Activated CD8-positive, alpha-beta T cell treated with anti-CD3 and anti-CD28 coated beads, Interleukin-2, amount 10 ng/mL, durations not matched to agents 7 days and 5 days (primary cell): ENCODE data around the gene TAS1R2. TPM values are rescaled to one million over a fixed set of nuclear protein-coding genes. Genes with fewer than 3 reads are reported as not detected.

Source experiments
- ATAC-seq: fragments of 150-1000 bp; cut with Tn5 transposase; one replicate; pipeline ENCODE4 v1.10.0; 2021; ENCODE audit warnings: moderate library complexity
- CTCF ChIA-PET: fragments of 350-600 bp; sonication (Branson Sonifier 250); formaldehyde crosslinking; loops from one replicate; lab custom pipeline; 2021; ENCODE audit warnings: antibody characterized with exemption; lab: Charles Lee
- POLR2A ChIA-PET: fragments of 350-600 bp; sonication (Branson Sonifier 250); formaldehyde crosslinking; loops from one replicate; lab custom pipeline; 2021; ENCODE audit warnings: antibody characterized with exemption; lab: Charles Lee
- DNase-seq: peaks from one replicate; pipeline ENCODE4 v3.0.0-alpha.2; 2020
- H3K27ac Mint-ChIP-seq: one replicate; pipeline ENCODE4 v1.8.0; 2021; ENCODE audit warnings: mild to moderate bottlenecking, mixed read lengths
- H3K27me3 Mint-ChIP-seq: one replicate; pipeline ENCODE4 v1.8.0; 2021; ENCODE audit warnings: low read depth, mixed read lengths
- H3K36me3 Mint-ChIP-seq: one replicate; pipeline ENCODE4 v1.8.0; 2021; ENCODE audit warnings: low read depth, mixed read lengths
- H3K4me1 Mint-ChIP-seq: one replicate; pipeline ENCODE4 v1.8.0; 2021; ENCODE audit warnings: low read depth, mixed read lengths
- H3K4me3 Mint-ChIP-seq: one replicate; pipeline ENCODE4 v1.8.0; 2021; ENCODE audit warnings: mild to moderate bottlenecking, mixed read lengths
- H3K9me3 Mint-ChIP-seq: one replicate; pipeline ENCODE4 v1.8.0; 2022; ENCODE audit warnings: mixed read lengths; ENCODE audit not compliant: insufficient read depth
- total RNA-seq, 2 experiments: library from RNA; stranded (reverse); gene quantifications; one replicate each; pipeline ENCODE4 v1.2.3, GENCODE V29; 2021

Gene TAS1R2
- total RNA-seq, 2 experiments from 2014 or later: not detected

- Mint-ChIP-seq H3K27ac (no peak overlapping the region), H3K36me3 (no peaks in the 10 kb centered on the region), H3K4me3 (no peak overlapping the region), H3K27me3 (no peaks in the 10 kb centered on the region), H3K9me3 (no peaks in the 10 kb centered on the region), H3K4me1 (no peaks in the 10 kb centered on the region)
- ATAC-seq (no peak), DNase-seq (no peak)
- POLR2A ChIA-PET: no interaction called here
- CTCF ChIA-PET: interaction anchor here (1.4 kb wide), 1 partner anchor 15 kb away, joined by 3 read pairs; no protein-coding TSS in a partner anchor
These were observed 54.1 kb downstream of the TAS1R2 start for GRCh38 chr1:18805150-18805879.

- H3K36me3 Mint-ChIP-seq: no peaks in the 10 kb centered on the region
- CTCF ChIA-PET: no interaction called here
- no peaks in the 10 kb centered on the region for H3K4me1 Mint-ChIP-seq
- ATAC-seq: no peak
- H3K27ac Mint-ChIP-seq: no peak overlapping the region
- POLR2A ChIA-PET: no interaction called here
- no peaks in the 10 kb centered on the region for H3K9me3 Mint-ChIP-seq
- no peaks in the 10 kb centered on the region for H3K27me3 Mint-ChIP-seq
- DNase-seq: no peak
- H3K4me3 Mint-ChIP-seq: no peak overlapping the region
These were observed 55.6 kb downstream of the TAS1R2 start for GRCh38 chr1:18803851-18804250.

GRCh38 chr1:18803151-18803791 is 56.2 kb downstream of the TAS1R2 start:
- Mint-ChIP-seq H3K36me3 (no peaks in the 10 kb centered on the region), H3K27ac (no peak overlapping the region), H3K4me1 (no peaks in the 10 kb centered on the region), H3K9me3 (no peaks in the 10 kb centered on the region), H3K4me3 (no peak overlapping the region), H3K27me3 (no peaks in the 10 kb centered on the region)
- DNase-seq: no peak
- ChIA-PET POLR2A (no interaction called here), CTCF (no interaction called here)
- no peak for ATAC-seq

- ATAC-seq (no peak), DNase-seq (no peak)
- ChIA-PET POLR2A (no interaction called here), CTCF (no interaction called here)
- H3K4me3 Mint-ChIP-seq: no peak overlapping the region
- H3K27me3 Mint-ChIP-seq: no peaks in the 10 kb centered on the region
- no peaks in the 10 kb centered on the region for H3K9me3 Mint-ChIP-seq
- no peaks in the 10 kb centered on the region for H3K36me3 Mint-ChIP-seq
- no peak overlapping the region for H3K27ac Mint-ChIP-seq
- no peaks in the 10 kb centered on the region for H3K4me1 Mint-ChIP-seq
These were observed 57.2 kb downstream of the TAS1R2 start for GRCh38 chr1:18802231-18802630.

DNA sequence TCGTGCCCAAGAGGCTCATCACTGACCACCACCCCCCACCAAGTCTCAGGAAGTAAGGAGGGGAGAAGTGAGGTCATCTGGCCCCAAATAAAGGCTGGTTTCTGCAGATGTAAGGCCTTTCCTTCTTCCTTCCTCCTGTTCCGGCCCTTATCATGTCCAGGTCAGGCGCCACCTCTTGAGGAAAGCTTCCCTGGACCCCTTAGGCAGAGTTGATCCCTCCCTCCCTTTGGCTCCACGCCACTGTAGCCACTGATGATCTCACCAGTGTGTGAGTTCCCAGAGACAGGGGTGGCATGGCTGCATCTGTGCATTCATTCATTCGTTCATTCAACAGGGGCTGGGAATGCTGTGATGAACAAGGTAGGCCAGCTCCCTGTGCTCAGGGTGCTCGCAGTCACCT is 59.2 kb downstream of the TAS1R2 start:
- Mint-ChIP-seq H3K4me1 (no peaks in the 10 kb centered on the region), H3K27ac (no peak overlapping the region), H3K27me3 (no peaks in the 10 kb centered on the region), H3K36me3 (no peaks in the 10 kb centered on the region), H3K4me3 (no peak overlapping the region), H3K9me3 (no peaks in the 10 kb centered on the region)
- ChIA-PET CTCF (no interaction called here), POLR2A (no interaction called here)
- no peak for DNase-seq
- ATAC-seq: no peak

GRCh38 chr1:18799454-18799853 is 60.0 kb downstream of the TAS1R2 start:
- H3K4me3 Mint-ChIP-seq: no peak overlapping the region
- H3K9me3 Mint-ChIP-seq: no peaks in the 10 kb centered on the region
- no peaks in the 10 kb centered on the region for H3K27me3 Mint-ChIP-seq
- POLR2A ChIA-PET: no interaction called here
- H3K4me1 Mint-ChIP-seq: no peaks in the 10 kb centered on the region
- no peak overlapping the region for H3K27ac Mint-ChIP-seq
- ATAC-seq: no peak
- no peak for DNase-seq
- CTCF ChIA-PET: no interaction called here
- no peaks in the 10 kb centered on the region for H3K36me3 Mint-ChIP-seq

DNA sequence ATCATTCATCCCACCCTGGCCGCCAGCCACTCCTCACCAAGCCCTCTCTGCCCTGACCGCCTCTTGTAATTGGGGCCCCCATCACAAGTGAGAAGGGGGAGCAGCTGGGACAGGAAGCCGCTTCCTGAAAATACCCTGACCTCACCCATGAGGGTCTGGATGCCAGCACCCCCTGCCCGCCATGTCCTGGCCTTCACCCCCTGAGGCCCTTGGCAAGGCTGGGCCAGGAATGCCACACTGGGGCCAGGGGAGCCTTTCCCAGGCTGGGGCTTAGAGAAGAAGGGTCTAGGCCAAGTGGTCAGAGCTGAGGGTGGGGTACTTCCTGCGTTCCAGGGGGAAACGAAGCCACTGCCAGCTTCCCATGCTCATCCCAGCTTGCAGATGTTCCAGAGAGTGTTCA is 60.5 kb downstream of the TAS1R2 start:
- POLR2A ChIA-PET: no interaction called here
- ATAC-seq: no peak

DNA sequence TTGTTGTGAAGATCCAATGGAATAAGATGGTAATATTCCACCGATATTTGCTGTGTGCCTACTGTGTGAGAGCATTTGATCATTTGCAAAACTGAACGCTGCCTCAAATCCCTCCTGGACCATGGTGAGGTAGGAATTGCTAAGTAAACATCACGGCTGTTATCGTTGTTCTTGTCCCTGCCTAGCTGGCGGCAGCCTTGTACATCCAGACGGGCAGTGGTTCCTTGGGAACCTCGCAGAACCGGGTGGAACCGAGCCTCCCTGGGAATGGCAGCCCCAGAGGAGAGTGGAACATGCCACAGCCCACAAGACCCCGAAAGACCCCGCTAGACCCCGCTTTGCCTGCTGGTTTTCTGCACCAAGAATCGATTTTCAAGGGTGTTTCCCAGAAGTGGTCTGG is 60.9 kb downstream of the TAS1R2 start:
- Mint-ChIP-seq H3K27ac (no peak overlapping the region), H3K4me1 (no peaks in the 10 kb centered on the region), H3K36me3 (no peaks in the 10 kb centered on the region), H3K9me3 (no peaks in the 10 kb centered on the region), H3K4me3 (no peak overlapping the region), H3K27me3 (no peaks in the 10 kb centered on the region)
- ChIA-PET POLR2A (no interaction called here), CTCF (no interaction called here)
- DNase-seq (no peak), ATAC-seq (no peak)

More for the DNA sequence above, 60.5 kb downstream of the TAS1R2 start:
- DNase-seq: no peak
- Mint-ChIP-seq H3K9me3 (no peaks in the 10 kb centered on the region), H3K36me3 (no peaks in the 10 kb centered on the region), H3K27ac (no peak overlapping the region), H3K4me3 (no peak overlapping the region), H3K27me3 (no peaks in the 10 kb centered on the region), H3K4me1 (no peaks in the 10 kb centered on the region)
- CTCF ChIA-PET: no interaction called here

- H3K4me1 Mint-ChIP-seq: no peaks in the 10 kb centered on the region
- no peaks in the 10 kb centered on the region for H3K36me3 Mint-ChIP-seq
- ATAC-seq (no peak), DNase-seq (no peak)
- no peak overlapping the region for H3K4me3 Mint-ChIP-seq
- POLR2A ChIA-PET: no interaction called here
- CTCF ChIA-PET: no interaction called here
- H3K27ac Mint-ChIP-seq: no peak overlapping the region
- peaks cover 2% of the 10 kb centered on the region for H3K27me3 Mint-ChIP-seq
- H3K9me3 Mint-ChIP-seq: no peaks in the 10 kb centered on the region
These were observed 62.5 kb downstream of the TAS1R2 start for GRCh38 chr1:18796950-18797349.

- ATAC-seq: no peak
- H3K27me3 Mint-ChIP-seq: peaks cover 7% of the 10 kb centered on the region
- H3K9me3 Mint-ChIP-seq: no peaks in the 10 kb centered on the region
- H3K36me3 Mint-ChIP-seq: no peaks in the 10 kb centered on the region
- H3K4me1 Mint-ChIP-seq: no peaks in the 10 kb centered on the region
- H3K27ac Mint-ChIP-seq: no peak overlapping the region
- no peak for DNase-seq
- CTCF ChIA-PET: interaction anchor here (0.6 kb wide), 1 partner anchor 1502 kb away, joined by 3 read pairs; no protein-coding TSS in a partner anchor
- POLR2A ChIA-PET: interaction anchor here (0.7 kb wide), 1 partner anchor 14 kb away, joined by 3 read pairs; no protein-coding TSS in a partner anchor
- no peak overlapping the region for H3K4me3 Mint-ChIP-seq
These were observed 64.3 kb downstream of the TAS1R2 start for GRCh38 chr1:18795002-18795689.

DNA sequence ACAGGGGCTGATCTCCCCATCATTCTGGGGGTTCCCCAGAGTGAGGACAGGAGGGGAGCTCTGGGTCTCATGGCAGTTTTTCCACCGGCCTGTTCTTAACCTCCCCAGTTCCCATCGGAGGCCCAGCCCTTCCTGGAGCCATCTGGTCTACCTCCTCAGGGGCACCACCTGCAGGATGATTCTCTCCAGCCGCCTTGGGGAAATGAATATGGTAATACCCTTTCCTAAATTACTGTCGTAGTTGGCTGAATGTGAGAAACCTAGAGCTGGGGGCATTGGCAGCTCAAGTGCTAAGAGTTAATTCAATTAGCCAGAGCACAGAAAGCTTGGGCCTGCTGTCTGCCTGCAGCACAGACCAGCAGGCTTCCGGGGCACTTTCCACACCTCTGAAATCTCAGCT is 64.9 kb downstream of the TAS1R2 start:
- no peak overlapping the region for H3K4me3 Mint-ChIP-seq
- no peak for ATAC-seq
- ChIA-PET POLR2A (no interaction called here), CTCF (interaction anchor here (0.6 to 1.1 kb wide), 2 partner anchors 81 to 1501 kb away, joined by 3 read pairs; no protein-coding TSS in a partner anchor)
- H3K27me3 Mint-ChIP-seq: peaks cover 11% of the 10 kb centered on the region
- no peaks in the 10 kb centered on the region for H3K4me1 Mint-ChIP-seq
- H3K9me3 Mint-ChIP-seq: no peaks in the 10 kb centered on the region
- DNase-seq: no peak
- no peak overlapping the region for H3K27ac Mint-ChIP-seq
- H3K36me3 Mint-ChIP-seq: no peaks in the 10 kb centered on the region

DNA sequence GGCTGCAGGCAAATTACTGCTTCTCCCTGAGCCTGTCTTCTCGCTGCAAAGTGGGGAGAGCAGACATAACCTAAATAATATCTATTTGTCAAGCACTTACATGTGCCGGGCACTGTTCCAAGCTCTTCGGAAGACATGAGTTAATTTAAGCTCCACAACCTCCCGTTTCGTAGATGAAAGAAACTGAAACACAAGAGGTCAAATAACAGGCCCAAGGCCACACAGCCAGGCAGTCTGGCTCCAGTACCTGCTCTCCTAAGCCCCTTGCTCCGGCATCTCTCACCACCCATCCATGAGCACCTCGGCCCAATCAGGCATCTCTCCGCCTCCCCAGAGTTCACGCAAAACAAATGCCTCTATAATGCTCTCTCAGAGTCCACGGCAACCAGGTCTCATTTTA is 65.4 kb downstream of the TAS1R2 start:
- Mint-ChIP-seq H3K27me3 (peaks cover 12% of the 10 kb centered on the region), H3K9me3 (no peaks in the 10 kb centered on the region), H3K27ac (no peak overlapping the region), H3K4me1 (no peaks in the 10 kb centered on the region), H3K36me3 (no peaks in the 10 kb centered on the region), H3K4me3 (no peak overlapping the region)
- ChIA-PET POLR2A (no interaction called here), CTCF (interaction anchor here (1.1 kb wide), 1 partner anchor 81 kb away, joined by 3 read pairs; no protein-coding TSS in a partner anchor)
- no peak for DNase-seq
- no peak for ATAC-seq
